Activated naive CD4-positive, alpha-beta T cell (primary cell): ENCODE data around the gene TASP1.
"Not testable (repeated sequence)": the region's sequence is repeated elsewhere in the genome, so short reads cannot be mapped to it uniquely, and the experiment has no call there.

Experiments used
- DNase-seq, 4 experiments: peaks; one replicate each; lab custom pipeline; 2025; lab: John Stamatoyannopoulos, UW

Gene TASP1, protein sequence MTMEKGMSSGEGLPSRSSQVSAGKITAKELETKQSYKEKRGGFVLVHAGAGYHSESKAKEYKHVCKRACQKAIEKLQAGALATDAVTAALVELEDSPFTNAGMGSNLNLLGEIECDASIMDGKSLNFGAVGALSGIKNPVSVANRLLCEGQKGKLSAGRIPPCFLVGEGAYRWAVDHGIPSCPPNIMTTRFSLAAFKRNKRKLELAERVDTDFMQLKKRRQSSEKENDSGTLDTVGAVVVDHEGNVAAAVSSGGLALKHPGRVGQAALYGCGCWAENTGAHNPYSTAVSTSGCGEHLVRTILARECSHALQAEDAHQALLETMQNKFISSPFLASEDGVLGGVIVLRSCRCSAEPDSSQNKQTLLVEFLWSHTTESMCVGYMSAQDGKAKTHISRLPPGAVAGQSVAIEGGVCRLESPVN

DNA sequence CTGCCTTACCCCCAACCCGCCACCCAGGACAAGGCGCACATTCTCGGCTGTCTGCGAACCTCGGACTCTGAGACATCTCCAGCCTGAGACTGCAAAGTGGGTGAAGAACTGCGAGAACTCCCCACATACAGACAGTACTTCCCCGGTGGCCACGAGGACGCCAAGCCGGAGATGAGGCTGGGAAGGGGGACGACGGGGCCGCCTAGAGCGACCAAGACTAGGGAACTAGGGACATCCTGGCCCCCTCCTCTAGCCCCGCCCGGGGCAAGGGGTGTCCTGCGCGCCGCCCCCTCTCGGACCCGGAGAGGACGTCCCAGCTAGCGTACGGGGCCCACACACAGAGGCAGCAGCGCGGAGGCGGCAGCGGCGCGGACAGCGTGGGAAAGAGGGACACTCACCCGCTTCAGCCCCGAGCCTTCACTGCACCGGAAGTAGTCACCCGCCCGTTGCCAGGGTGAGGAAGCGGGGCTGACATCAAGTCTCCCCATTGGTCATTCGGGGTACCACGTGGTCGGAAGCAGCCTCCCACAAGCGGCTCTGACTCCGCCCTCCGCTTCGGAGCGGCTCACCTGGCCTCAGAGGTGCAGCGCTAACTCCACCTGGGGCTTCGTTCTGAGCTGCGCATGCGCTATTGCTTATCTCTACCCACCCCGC is at the start of gene TASP1:
TASP1 (minus strand) TSS at position 437 of the 654 bp plus-strand sequence. CDS start 8,854 bp downstream, outside the sequence.
- peak; percentile 82 to 96 (median 87) for DNase-seq

- no peak for DNase-seq
Observed at GRCh38 chr20:13687815-13688214, 49.1 kb upstream of the TASP1 start.

GRCh38 chr20:13685623-13686022 is 46.9 kb upstream of the TASP1 start:
- no peak for DNase-seq

DNA sequence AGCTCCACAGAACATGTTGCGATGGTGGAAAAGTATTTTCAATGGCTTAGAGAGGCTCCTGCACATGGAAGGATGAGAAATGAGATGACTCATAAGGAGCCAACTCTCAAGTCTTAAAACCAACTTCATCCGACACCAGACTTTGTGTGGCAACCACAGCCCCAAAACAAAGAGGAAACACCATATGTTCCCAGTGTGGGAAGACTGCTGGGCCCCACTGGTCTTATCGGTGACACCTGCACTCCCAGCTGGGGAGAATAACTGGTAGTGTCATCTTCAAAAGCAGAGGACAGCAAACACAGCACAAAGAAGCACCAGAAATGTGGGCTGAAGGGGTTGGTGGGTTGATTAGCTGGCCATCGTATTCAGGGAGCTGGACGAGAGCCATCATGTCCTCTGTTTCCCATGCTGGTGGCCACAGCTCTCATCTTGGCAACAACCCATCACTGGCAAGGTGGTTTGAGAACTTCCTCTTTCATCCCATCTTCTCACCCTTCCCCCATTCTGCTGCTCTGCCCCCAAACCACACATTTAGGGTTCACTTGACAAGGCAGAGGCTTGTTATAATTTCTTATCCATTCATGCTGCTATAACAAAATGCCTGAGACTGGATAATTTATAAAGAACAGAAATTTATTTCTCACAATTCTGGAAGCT is 46.0 kb upstream of the TASP1 start:
- DNase-seq, result no peak

- DNase-seq, result no peak
Observed at GRCh38 chr20:13683833-13684232, 45.1 kb upstream of the TASP1 start.

DNA sequence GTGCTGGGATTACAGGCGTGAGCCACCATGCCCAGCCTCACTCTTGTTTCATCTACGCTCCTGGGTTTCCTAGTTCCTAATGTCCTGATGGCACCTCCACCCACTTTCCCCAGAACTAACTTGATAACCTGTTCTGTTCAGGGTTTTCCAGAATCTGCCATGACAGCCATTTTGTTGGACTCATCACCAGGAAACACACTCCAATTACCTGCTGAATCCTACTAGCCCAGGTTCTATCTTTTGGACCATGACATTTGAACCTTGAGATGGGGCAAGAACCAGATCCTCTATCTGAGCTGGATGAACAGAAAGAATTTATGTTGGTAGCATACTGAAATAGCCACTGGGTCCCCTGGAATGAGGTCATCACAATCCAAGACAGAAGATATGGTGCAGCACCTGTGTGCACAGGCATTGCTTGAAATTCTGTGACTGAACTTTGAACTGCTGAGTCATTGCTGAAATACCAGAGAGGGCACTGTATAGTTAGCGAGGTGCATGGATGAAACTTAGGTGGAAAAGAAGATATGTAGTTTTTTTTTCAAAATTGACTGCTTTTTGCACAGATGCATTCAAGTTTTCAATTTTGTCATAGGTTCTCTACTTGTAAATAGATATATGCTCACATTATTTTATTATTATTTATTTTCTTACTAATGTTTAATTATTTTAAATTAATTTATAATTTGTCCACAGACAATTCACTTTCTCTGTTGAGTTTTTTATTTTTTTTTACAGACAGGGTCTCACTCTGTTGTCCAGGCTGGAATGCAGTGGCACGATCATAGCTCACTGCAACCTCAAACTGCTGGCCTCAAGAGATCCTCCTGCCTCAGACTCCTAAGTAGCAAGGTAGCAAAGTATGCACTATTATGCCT is 42.8 kb upstream of the TASP1 start:
- DNase-seq, result no peak

GRCh38 chr20:13678944-13679343 is 40.2 kb upstream of the TASP1 start:
- DNase-seq, result no peak

GRCh38 chr20:13677241-13677640 is 38.5 kb upstream of the TASP1 start:
- no peak for DNase-seq

- DNase-seq, result no peak
Observed at GRCh38 chr20:13676682-13677081, 38.0 kb upstream of the TASP1 start.

DNA sequence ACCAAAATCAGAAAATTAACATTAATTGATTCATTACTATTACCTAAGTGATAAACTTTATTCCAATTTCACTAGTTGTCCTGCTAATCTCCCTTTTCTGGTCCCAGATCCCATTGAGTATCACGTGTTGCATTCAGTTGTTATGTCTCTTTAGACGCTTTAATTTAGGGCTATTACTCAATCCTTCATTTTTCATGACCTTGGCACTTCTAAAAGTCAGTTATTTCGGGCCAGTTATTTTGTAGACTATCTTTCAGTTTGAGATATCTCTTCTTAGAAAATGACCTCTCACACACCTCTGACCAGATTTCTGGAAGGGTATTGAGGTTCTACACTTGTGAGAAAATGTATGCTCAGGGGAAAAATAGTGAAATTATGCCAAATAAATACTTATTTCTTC is 34.0 kb upstream of the TASP1 start:
- DNase-seq, result no peak

DNA sequence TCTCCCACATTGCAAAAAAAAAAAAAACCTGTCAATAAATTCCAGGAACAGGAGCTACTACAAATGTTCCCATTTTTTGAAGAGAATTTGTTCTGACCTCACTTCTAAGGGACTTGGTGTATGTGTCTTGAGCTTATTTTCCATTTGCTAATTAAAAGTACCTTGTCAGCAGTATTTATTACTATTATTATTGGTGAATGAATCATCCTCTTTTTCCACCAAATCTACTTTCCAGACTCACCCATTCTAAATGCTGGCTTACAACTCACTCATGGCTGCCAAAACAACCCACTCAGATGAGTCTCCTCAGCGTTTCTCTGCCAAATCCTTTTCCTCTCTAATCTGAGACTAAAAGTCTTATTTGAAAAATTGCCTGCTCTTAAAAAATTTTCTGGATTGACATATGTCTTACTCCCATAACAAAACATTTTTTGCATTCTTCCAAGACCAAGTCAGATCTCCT is 33.2 kb upstream of the TASP1 start:
- DNase-seq, result no peak

DNA sequence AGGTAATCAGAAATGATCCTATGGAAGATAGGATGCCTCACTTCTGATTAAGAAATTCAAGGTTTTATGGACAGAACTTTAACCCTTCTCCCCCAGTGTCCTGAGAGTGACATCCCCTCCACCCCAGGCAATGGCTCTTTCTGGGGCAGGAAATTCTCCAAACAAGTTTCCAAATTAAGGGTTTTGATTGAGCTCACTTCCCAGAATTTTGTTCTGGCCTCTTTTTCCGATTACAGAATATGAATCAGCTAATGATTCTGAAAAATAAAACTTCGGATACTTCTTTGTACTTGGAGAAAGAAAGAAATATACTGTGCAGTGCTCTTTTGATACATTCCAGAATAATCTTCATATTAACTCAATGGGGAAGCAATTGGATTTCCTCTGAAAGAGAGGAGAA is 32.8 kb upstream of the TASP1 start:
- no peak for DNase-seq

DNA sequence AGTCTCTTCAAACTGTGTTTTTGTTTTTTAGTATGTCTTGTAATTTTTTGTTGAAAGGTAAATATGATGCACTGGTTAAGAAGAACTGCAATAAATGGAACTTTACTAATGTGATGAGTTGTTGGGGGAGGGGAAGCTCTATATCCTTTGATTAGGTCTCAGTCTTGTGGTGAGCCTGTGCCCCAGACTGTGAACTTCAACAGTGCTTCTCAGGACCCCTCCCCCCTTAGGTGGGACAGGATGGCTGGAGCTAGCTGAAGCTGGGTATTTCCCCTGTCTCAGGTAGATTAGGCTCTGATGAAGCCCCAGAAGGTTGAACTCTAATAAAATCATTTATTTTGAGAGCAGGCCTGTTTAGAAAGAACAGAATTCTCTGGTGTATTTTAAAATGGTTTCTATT is 31.4 kb upstream of the TASP1 start:
- DNase-seq, result no peak

- DNase-seq, result no peak
Observed at GRCh38 chr20:13665709-13666395, 27.1 kb upstream of the TASP1 start.

DNA sequence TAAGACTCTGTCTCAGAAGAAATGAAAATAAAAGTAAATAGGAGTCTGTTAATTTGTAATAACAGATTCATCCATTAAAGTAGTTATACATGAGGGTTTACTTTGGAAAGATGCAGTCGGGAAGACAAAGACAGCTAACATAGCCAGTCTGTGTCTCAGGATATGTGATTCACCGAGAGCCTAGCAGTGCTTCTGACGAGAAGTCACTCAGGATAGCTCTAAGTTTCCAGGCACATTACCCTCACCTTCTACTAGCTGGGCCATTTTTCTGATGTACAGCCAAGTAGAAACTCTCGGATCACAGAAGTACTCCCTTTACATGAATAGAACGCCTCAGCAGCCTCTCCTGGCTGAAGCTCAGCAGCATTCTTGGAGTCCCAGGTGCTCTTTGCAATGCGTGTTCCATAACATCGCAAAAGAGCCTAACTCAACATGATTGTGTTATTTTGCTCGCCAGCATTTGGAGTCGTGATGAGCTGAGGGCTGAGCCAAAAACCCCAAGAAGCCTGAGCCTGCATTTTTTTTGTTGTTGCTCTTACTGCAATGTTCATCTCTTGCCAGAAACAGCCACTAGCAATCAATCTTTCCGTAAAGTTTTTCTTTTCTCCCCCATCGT is 22.4 kb upstream of the TASP1 start:
- DNase-seq, result no peak

- no peak for DNase-seq
Observed at GRCh38 chr20:13659288-13659687, 20.6 kb upstream of the TASP1 start.

DNA sequence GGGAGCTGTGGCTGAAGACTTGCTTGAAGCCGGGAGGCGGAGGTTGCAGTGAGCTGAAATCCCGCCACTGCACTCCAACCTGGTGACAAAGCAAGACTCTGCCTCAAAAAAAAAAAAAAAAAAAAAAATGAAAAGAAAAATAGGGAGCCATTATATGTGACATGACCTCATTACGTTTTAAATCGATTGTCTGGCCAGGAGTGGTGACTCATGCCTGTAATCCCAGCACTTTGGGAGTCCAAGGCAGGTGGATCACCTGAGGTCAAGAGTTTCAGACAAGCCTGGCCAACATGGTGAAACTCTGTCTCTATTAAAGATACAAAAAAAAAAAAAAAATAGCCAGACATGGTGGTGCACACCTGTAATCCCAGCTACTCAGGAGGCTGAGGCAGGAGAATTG is 19.3 kb upstream of the TASP1 start:
- not testable (repeated sequence) for DNase-seq

GRCh38 chr20:13656721-13657368 is 18.1 kb upstream of the TASP1 start:
- no peak for DNase-seq

DNA sequence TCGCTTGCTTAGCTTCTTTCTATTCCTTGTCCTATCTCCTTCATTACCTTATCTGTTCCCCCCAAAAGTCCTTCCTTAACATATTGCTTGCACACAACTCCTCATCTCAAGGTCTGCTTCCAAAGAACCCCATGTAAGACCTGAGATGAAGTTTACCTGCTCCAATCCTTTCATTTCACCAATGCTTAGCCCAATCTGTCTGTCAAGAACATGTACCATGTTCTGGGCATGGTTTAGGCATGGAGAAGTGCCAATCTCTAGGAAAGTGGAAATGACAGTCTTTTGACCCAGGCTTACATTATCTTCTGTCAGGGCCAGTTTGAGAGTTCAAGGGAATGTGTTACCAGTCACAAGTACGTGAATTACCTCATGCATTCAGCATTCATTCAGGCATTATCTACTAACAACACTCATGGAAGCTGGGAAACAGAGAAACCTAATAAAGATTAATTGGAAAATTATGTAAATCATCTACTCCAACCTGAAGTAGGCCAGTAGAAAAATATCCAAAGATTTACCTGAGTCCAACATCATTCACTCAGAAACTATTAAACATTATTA is 15.8 kb upstream of the TASP1 start:
- no peak for DNase-seq

- no peak for DNase-seq
Observed at GRCh38 chr20:13650474-13650873, 11.7 kb upstream of the TASP1 start.
